Upper lobe of right lung (tissue), 1 donor: Measurements from ENCODE around the gene CDIP1. TPM values are rescaled to one million over a fixed set of nuclear protein-coding genes. Genes with fewer than 3 reads are reported as not detected.

ENCODE experiments used
- ATAC-seq: fragments of 200-7000 bp; cut with Tn5 transposase; one replicate; pipeline ENCODE4 v1.9.1; 2020; ENCODE audit warnings: mild to moderate bottlenecking, moderate library complexity
- DNase-seq: peaks from one replicate; pipeline ENCODE4 v3.0.0-alpha.2; 2020
- H3K27ac ChIP-seq: fragments of 200-600 bp; one replicate; pipeline ENCODE4 v1.8.0; 2022
- H3K27me3 ChIP-seq: fragments of 200-600 bp; one replicate; pipeline ENCODE4 v1.8.0; 2022; ENCODE audit warnings: mild to moderate bottlenecking
- H3K36me3 ChIP-seq: fragments of 200-600 bp; one replicate; pipeline ENCODE4 v1.8.0; 2022
- H3K4me1 ChIP-seq: fragments of 200-600 bp; one replicate; pipeline ENCODE4 v1.8.0; 2022
- H3K4me3 ChIP-seq: fragments of 200-600 bp; one replicate; pipeline ENCODE4 v1.8.0; 2022; ENCODE audit warnings: mild to moderate bottlenecking
- H3K9me3 ChIP-seq: fragments of 200-600 bp; one replicate; pipeline ENCODE4 v1.8.0; 2022
- CTCF ChIP-seq: fragments of 200-600 bp; IDR thresholded peaks from one replicate; pipeline ENCODE4 v1.8.0; 2022; ENCODE audit warnings: antibody characterized with exemption
- intact Hi-C: fragments of 100-400 bp; cut with DNase I; formaldehyde crosslinking; loops from one replicate; pipeline ENCODE4 v1.11.0; 2022
- total RNA-seq: library from RNA; stranded (reverse); fragmentation: NEBNext Ultra II Directional; extraction: Animal tissue kit (Norgen Biotek cat#: 25700); gene quantifications from one replicate; pipeline ENCODE4 v1.2.1, GENCODE V29; 2021
- donor health status: DM: no; HTN: yes; CAD: no; lungs with severe emphysema.

Gene CDIP1
- total RNA-seq, 1 donor from 2014 or later = 23.8 TPM

- no peaks in the 10 kb centered on the region for H3K27me3 ChIP-seq
- ATAC-seq = no peak
- H3K27ac ChIP-seq = no peak overlapping the region
- no peaks in the 10 kb centered on the region for H3K36me3 ChIP-seq
- no peak overlapping the region for H3K4me3 ChIP-seq
- peaks cover under 1% of the 10 kb centered on the region for H3K4me1 ChIP-seq
- intact Hi-C loops = no loop called here
- no peaks in the 10 kb centered on the region for H3K9me3 ChIP-seq
- TF ChIP-seq CTCF = no peak
- no peak for DNase-seq
Measured at GRCh38 chr16:4532238-4532637, 6.3 kb downstream of the CDIP1 start.

- Histone ChIP-seq H3K27ac (no peak overlapping the region), H3K27me3 (no peaks in the 10 kb centered on the region), H3K36me3 (no peaks in the 10 kb centered on the region), H3K9me3 (no peaks in the 10 kb centered on the region), H3K4me1 (no peaks in the 10 kb centered on the region), H3K4me3 (no peak overlapping the region)
- no peak for ATAC-seq
- no peak for TF ChIP-seq CTCF
- no peak for DNase-seq
- intact Hi-C loops = no loop called here
Measured at GRCh38 chr16:4531811-4532210, 6.8 kb downstream of the CDIP1 start.

GRCh38 chr16:4529085-4530060 is 9.2 kb downstream of the CDIP1 start:
- H3K9me3 ChIP-seq = no peaks in the 10 kb centered on the region

DNA sequence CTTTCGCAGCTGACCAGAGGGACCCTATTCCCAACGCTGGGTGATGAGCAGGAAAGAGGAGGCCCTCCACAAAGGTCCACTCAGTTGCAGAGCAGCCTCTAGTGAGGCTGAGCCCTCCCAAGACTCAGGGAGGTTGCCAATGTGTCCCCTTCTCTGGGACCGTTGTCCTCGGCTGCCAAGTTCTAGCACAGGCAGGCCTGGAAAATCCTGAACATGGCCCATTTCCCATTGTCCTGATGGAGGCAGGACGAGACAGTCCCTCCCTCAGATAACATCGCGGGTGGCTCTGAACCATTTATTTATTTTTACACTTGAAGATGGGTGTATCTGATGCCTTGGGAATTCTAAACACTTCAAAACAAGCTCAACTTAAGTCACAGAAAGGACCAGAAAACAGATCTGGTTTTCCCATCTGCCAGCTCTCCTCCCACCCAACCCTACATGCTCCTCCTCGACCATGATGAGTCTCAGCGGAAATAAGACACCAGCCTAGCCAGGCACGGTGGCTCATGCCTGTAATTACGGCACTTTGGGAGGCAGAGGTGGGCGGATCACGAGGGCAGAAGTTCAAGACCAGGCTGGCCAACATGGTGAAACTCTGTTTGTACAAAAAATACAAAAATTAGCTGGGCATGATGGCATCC is 12.8 kb downstream of the CDIP1 start:
- TF ChIP-seq CTCF = no peak
- no peaks in the 10 kb centered on the region for H3K9me3 ChIP-seq
- H3K36me3 ChIP-seq = no peaks in the 10 kb centered on the region
- intact Hi-C loops = loop anchor here (10.0 kb wide), 1 partner anchor 49 kb away; no protein-coding TSS in a partner anchor
- H3K27ac ChIP-seq = no peak overlapping the region
- DNase-seq (no peak), ATAC-seq (no peak)
- no peaks in the 10 kb centered on the region for H3K27me3 ChIP-seq
- H3K4me1 ChIP-seq = no peaks in the 10 kb centered on the region
- H3K4me3 ChIP-seq = no peak overlapping the region

More at GRCh38 chr16:4529085-4530060, 9.2 kb downstream of the CDIP1 start:
- DNase-seq = no peak
- no peak for TF ChIP-seq CTCF
- no peak overlapping the region for H3K27ac ChIP-seq
- H3K36me3 ChIP-seq = no peaks in the 10 kb centered on the region
- ATAC-seq = no peak
- H3K4me3 ChIP-seq = no peak overlapping the region
- no peaks in the 10 kb centered on the region for H3K27me3 ChIP-seq
- H3K4me1 ChIP-seq = no peaks in the 10 kb centered on the region
- intact Hi-C loops = loop anchor here (10.0 kb wide), 1 partner anchor 45 kb away; no protein-coding TSS in a partner anchor

DNA sequence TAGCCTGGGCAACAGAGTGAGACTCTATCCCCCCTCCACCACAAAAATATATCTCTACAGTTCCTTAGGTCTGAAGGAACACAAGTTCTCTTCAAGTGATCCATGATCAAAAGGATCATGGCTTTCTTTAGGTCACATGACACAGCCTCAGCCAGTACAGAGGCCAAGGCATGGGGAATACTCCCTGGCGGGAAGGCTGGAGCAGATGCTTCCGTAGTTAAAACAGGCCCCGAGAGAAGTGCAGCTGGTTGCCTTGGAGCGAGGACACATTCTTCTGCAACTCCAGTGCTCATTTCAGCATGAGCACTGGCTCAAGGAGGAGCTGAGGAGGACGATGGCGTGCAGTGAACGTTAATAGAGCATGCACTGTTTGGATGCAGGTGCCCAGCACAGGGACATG is 13.5 kb downstream of the CDIP1 start:
- DNase-seq = no peak
- Histone ChIP-seq H3K4me3 (no peak overlapping the region), H3K9me3 (no peaks in the 10 kb centered on the region), H3K4me1 (no peaks in the 10 kb centered on the region), H3K36me3 (no peaks in the 10 kb centered on the region), H3K27ac (no peak overlapping the region), H3K27me3 (no peaks in the 10 kb centered on the region)
- no peak for TF ChIP-seq CTCF
- intact Hi-C loops = loop anchor here (10.0 kb wide), 1 partner anchor 50 kb away; no protein-coding TSS in a partner anchor
- no peak for ATAC-seq
